ENCODE results near the gene ATP2B2.

ATP2B2 gene

GRCh38 chr3:10356461-10356981, 148.9 kb downstream of the ATP2B2 start:
- no peak for DNase-seq

GRCh38 chr3:10354361-10355015, 150.9 kb downstream of the ATP2B2 start:
- DNase-seq, result no peak

- DNase-seq, result no peak
These were observed 151.6 kb downstream of the ATP2B2 start for GRCh38 chr3:10353661-10354360.

- DNase-seq, result no peak
These were observed 152.2 kb downstream of the ATP2B2 start for GRCh38 chr3:10353160-10353559.

GRCh38 chr3:10352146-10352911, 153.1 kb downstream of the ATP2B2 start:
- no peak for DNase-seq

GRCh38 chr3:10351013-10351735, 154.2 kb downstream of the ATP2B2 start:
- no peak for DNase-seq

- no peak for DNase-seq
These were observed 154.9 kb downstream of the ATP2B2 start for GRCh38 chr3:10350324-10350985.

GRCh38 chr3:10349801-10350200, 155.6 kb downstream of the ATP2B2 start:
- DNase-seq, result no peak

- no peak for DNase-seq
These were observed 157.0 kb downstream of the ATP2B2 start for GRCh38 chr3:10348404-10348721.

GRCh38 chr3:10347648-10348403, 157.6 kb downstream of the ATP2B2 start:
- no peak for DNase-seq

- DNase-seq, result no peak
These were observed 159.5 kb downstream of the ATP2B2 start for GRCh38 chr3:10345911-10346310.

GRCh38 chr3:10344944-10345575, 160.3 kb downstream of the ATP2B2 start:
- no peak for DNase-seq

- peak; percentile 84 for DNase-seq
These were observed 161.0 kb downstream of the ATP2B2 start for GRCh38 chr3:10344147-10344943.

GRCh38 chr3:10343526-10343925, 161.9 kb downstream of the ATP2B2 start:
- no peak for DNase-seq

GRCh38 chr3:10342781-10343180, 162.6 kb downstream of the ATP2B2 start:
- no peak for DNase-seq

GRCh38 chr3:10341901-10342398, 163.4 kb downstream of the ATP2B2 start:
- DNase-seq, result no peak

- DNase-seq, result no peak
These were observed 164.9 kb downstream of the ATP2B2 start for GRCh38 chr3:10340476-10340875.

- no peak for DNase-seq
These were observed 165.3 kb downstream of the ATP2B2 start for GRCh38 chr3:10340046-10340445.

GRCh38 chr3:10339376-10339955, 165.9 kb downstream of the ATP2B2 start:
- no peak for DNase-seq

All from activated effector memory CD4-positive, alpha-beta T cell treated with anti-CD3 and anti-CD28 coated beads, Interleukin-2, amount 50 U/mL, for 16 hours (primary cell).